HG03460 (cell line): Measurements from ENCODE around the gene PALM.
"Not testable (repeated sequence)": the region's sequence is repeated elsewhere in the genome, so short reads cannot be mapped to it uniquely, and the experiment has no call there.

Source experiments
- ATAC-seq: cut with Tn5 transposase; IDR thresholded peaks from one replicate; pipeline ENCODE4 v1.9.1; 2021; ENCODE audit not compliant: unreplicated experiment

Gene PALM

GRCh38 chr19:703651-704446 is 4.9 kb upstream of the PALM start:
- ATAC-seq, result no peak

- ATAC-seq, result no peak
These were observed 4.3 kb upstream of the PALM start for GRCh38 chr19:704447-704741.

GRCh38 chr19:709196-709964 is 645 bp downstream of the PALM start:
- ATAC-seq, result no peak

- no peak for ATAC-seq
These were observed 1.3 kb downstream of the PALM start for GRCh38 chr19:709965-710571.

- no peak for ATAC-seq
These were observed 2.0 kb downstream of the PALM start for GRCh38 chr19:710767-711166.

GRCh38 chr19:711254-711653 is 2.5 kb downstream of the PALM start:
- ATAC-seq, result no peak

GRCh38 chr19:715347-715746 is 6.6 kb downstream of the PALM start:
- no peak for ATAC-seq

GRCh38 chr19:718251-718951 is 9.7 kb downstream of the PALM start:
- ATAC-seq, result no peak

GRCh38 chr19:718991-719512 is 10.3 kb downstream of the PALM start:
- no peak for ATAC-seq

GRCh38 chr19:719636-720344 is 11.1 kb downstream of the PALM start:
- no peak for ATAC-seq

- no peak for ATAC-seq
These were observed 11.8 kb downstream of the PALM start for GRCh38 chr19:720345-721160.

GRCh38 chr19:722553-723101 is 13.9 kb downstream of the PALM start:
- no peak for ATAC-seq

GRCh38 chr19:723247-723646 is 14.5 kb downstream of the PALM start:
- no peak for ATAC-seq

- ATAC-seq, result no peak
These were observed 15.0 kb downstream of the PALM start for GRCh38 chr19:723714-724113.

GRCh38 chr19:725461-726089 is 16.8 kb downstream of the PALM start:
- no peak for ATAC-seq

- no peak for ATAC-seq
These were observed 18.5 kb downstream of the PALM start for GRCh38 chr19:726993-727956.

GRCh38 chr19:728011-728410 is 19.3 kb downstream of the PALM start:
- no peak for ATAC-seq

- ATAC-seq, result not testable (repeated sequence)
These were observed 20.8 kb downstream of the PALM start for GRCh38 chr19:729564-729963.
